Measurements from ENCODE around the gene DALRD3.

GRCh38 chr3:49021813-49022687 lies 3.7 kb upstream of the DALRD3 start, which contains the start of gene NDUFAF3:
- TF ChIP-seq CTCF (IDR thresholded peaks at IDR 0.05; ENCODE audit: low read depth, low read length) (peak; percentile 89), EZH2phosphoT487 (IDR thresholded peaks at IDR 0.05; ENCODE audit: low read depth) (no peak)

Data from OCI-LY3 (cell line).